Psoas muscle (tissue), 8 donors: ENCODE measurements around the gene BFAR. TPM values are rescaled to one million over a fixed set of nuclear protein-coding genes. Genes with fewer than 3 reads are reported as not detected.

Experiments
- ATAC-seq, 4 donors: fragments of 200-7000 bp; cut with Tn5 transposase; one replicate each; pipeline ENCODE4 v1.9.1; 2020; ENCODE audit warnings: moderate library complexity in 3 of 4, mild to moderate bottlenecking in 2 of 4
- DNase-seq, 2 donors: peaks; one replicate each; pipeline ENCODE4 v3.0.0-alpha.2; 2020
- H3K27ac ChIP-seq: fragments of 200-600 bp; one replicate; pipeline ENCODE4 v1.8.0; 2022
- H3K27me3 ChIP-seq, 3 donors: fragments of 200-600 bp in 1 of 3; one replicate each; pipeline versions ENCODE4 v1.6.1 to v1.8.0; 2013 to 2022; ENCODE audit warnings: low read length in 2 of 3, mild to moderate bottlenecking in 2 of 3, moderate library complexity in 1 of 3; ENCODE audit not compliant: insufficient read depth in 3 of 3
- H3K36me3 ChIP-seq, 2 donors: fragments of 200-600 bp in 1 of 2; one replicate each; pipeline versions ENCODE4 v1.6.1 to v1.8.0; 2013 to 2022; ENCODE audit warnings: low read depth in 1 of 2, mild to moderate bottlenecking in 1 of 2, moderate library complexity in 1 of 2; ENCODE audit not compliant: insufficient read depth in 1 of 2
- H3K4me1 ChIP-seq: fragments of 200-600 bp; one replicate; pipeline ENCODE4 v1.8.0; 2022
- H3K4me3 ChIP-seq: fragments of 200-600 bp; one replicate; pipeline ENCODE4 v1.8.0; 2022; ENCODE audit warnings: mild to moderate bottlenecking
- H3K9me3 ChIP-seq: fragments of 200-600 bp; one replicate; pipeline ENCODE4 v1.8.0; 2022
- CTCF ChIP-seq: fragments of 200-600 bp; IDR thresholded peaks from one replicate; pipeline ENCODE4 v1.8.0; 2022; ENCODE audit warnings: antibody characterized with exemption
- WGBS, 3 donors: extraction: QIAGEN DNeasy Blood & Tissue Kit; methylation state at CpG; one replicate each; pipeline versions ENCODE4 v1.1.6 to v1.1.7; 2013; 5-methylcytosine and 5-hydroxymethylcytosine counted together
- intact Hi-C, 2 donors: fragments of 100-400 bp; cut with DNase I; formaldehyde crosslinking; loops; one replicate each; pipeline versions ENCODE4 v1.11.0 to v1.14.2; 2022
- polyA plus RNA-seq, 3 donors: library from polyadenylated mRNA; stranded (reverse); fragments of 200-250 nt; gene quantifications; one replicate each; pipeline ENCODE4 v1.2.3, GENCODE V29; 2013
- total RNA-seq, 4 donors: library from RNA; stranded (reverse); fragmentation: NEBNext Ultra II Directional in 2 of 4; extraction: Animal tissue kit (Norgen Biotek cat#: 25700) in 2 of 4; gene quantifications; one replicate each; pipeline versions ENCODE4 v1.2.1 to v1.2.4, GENCODE V29; 2021 to 2023
- donor health status: healthy with polysubstance abuse.
- donor health status: DM: no; HTN: no; CAD: no; lungs with moderate emphysema.
- donor health status: Bipolar disorder and iron deficiency.
- donor health status: healthy.
- donor health status: DM: yes; HTN: yes; CAD: no.
- donor health status: DM: no; HTN: no; CAD: no.
- donor health status: DM: no; HTN: no; CAD: no.
- donor health status: DM: yes; HTN: yes; CAD: no.

BFAR gene
- total and polyA plus RNA-seq, 7 donors, result 36.0 to 63.7 (median 53.6) TPM

- no peaks in the 10 kb centered on the region for H3K4me1 ChIP-seq
- no peak for DNase-seq
- H3K27ac ChIP-seq, result no peak overlapping the region
- WGBS, 3 donors, result 94 to 95% (median 94%) methylated on average over 6 of the region's 6 CpGs
- no peak for TF ChIP-seq CTCF
- peaks cover 16 to 95% of the 10 kb centered on the region in 2 donors for H3K36me3 ChIP-seq
- no peak for ATAC-seq
- no peak overlapping the region for H3K4me3 ChIP-seq
- intact Hi-C loops, result no loop called here
- no peaks in the 10 kb centered on the region for H3K27me3 ChIP-seq
- no peaks in the 10 kb centered on the region for H3K9me3 ChIP-seq
Observed at GRCh38 chr16:14602443-14602963, 30.2 kb upstream of the BFAR start.

GRCh38 chr16:14606102-14606501 is 26.6 kb upstream of the BFAR start:
- intact Hi-C loops, result no loop called here
- H3K4me3 ChIP-seq, result no peak overlapping the region
- H3K4me1 ChIP-seq, result no peaks in the 10 kb centered on the region
- H3K9me3 ChIP-seq, result no peaks in the 10 kb centered on the region
- no peak for ATAC-seq
- H3K27me3 ChIP-seq, result no peaks in the 10 kb centered on the region
- H3K27ac ChIP-seq, result no peak overlapping the region
- peaks cover 15 to 97% of the 10 kb centered on the region in 2 donors for H3K36me3 ChIP-seq
- WGBS, 3 donors, result 86 to 98% (median 93%) methylated on average over 6 of the region's 6 CpGs
- no peak for DNase-seq
- TF ChIP-seq CTCF, result no peak

GRCh38 chr16:14608111-14608566 is 24.6 kb upstream of the BFAR start:
- 92 to 95% (median 93%) methylated on average over 4 of the region's 4 CpGs for WGBS, 3 donors
- ATAC-seq (no peak), DNase-seq (no peak)
- no peak overlapping the region for H3K4me3 ChIP-seq
- no peaks in the 10 kb centered on the region for H3K9me3 ChIP-seq
- H3K27me3 ChIP-seq, result no peaks in the 10 kb centered on the region
- intact Hi-C loops, result no loop called here
- no peak for TF ChIP-seq CTCF
- H3K27ac ChIP-seq, result no peak overlapping the region
- H3K36me3 ChIP-seq, result peaks cover 13 to 93% of the 10 kb centered on the region in 2 donors
- H3K4me1 ChIP-seq, result no peaks in the 10 kb centered on the region

GRCh38 chr16:14608604-14609003 is 24.1 kb upstream of the BFAR start:
- peaks cover 8 to 93% of the 10 kb centered on the region in 2 donors for H3K36me3 ChIP-seq
- H3K9me3 ChIP-seq, result no peaks in the 10 kb centered on the region
- ATAC-seq (no peak), DNase-seq (no peak)
- no peaks in the 10 kb centered on the region for H3K27me3 ChIP-seq
- H3K4me3 ChIP-seq, result no peak overlapping the region
- intact Hi-C loops, result no loop called here
- no peaks in the 10 kb centered on the region for H3K4me1 ChIP-seq
- H3K27ac ChIP-seq, result no peak overlapping the region
- TF ChIP-seq CTCF, result no peak
- WGBS, 3 donors, result 75 to 90% (median 77%) methylated on average over 6 of the region's 6 CpGs

- peaks cover 8 to 92% of the 10 kb centered on the region in 2 donors for H3K36me3 ChIP-seq
- H3K9me3 ChIP-seq, result no peaks in the 10 kb centered on the region
- H3K4me1 ChIP-seq, result no peaks in the 10 kb centered on the region
- H3K4me3 ChIP-seq, result no peak overlapping the region
- intact Hi-C loops, result no loop called here
- TF ChIP-seq CTCF, result no peak
- H3K27ac ChIP-seq, result no peak overlapping the region
- DNase-seq (no peak), ATAC-seq (no peak)
- WGBS, 3 donors, result 95 to 96% (median 96%) methylated on average over 6 of the region's 6 CpGs
- H3K27me3 ChIP-seq, result no peaks in the 10 kb centered on the region
Observed at GRCh38 chr16:14609716-14610115, 23.0 kb upstream of the BFAR start.
